ENCODE data around the gene GAB3. TPM values are rescaled to one million over a fixed set of nuclear protein-coding genes. Genes with fewer than 3 reads are reported as not detected.

Gene GAB3
- total RNA-seq, 4 donors from 2014 or later: 3.5 to 7.4 (median 5.0) TPM

- no peak for DNase-seq
Observed at GRCh38 chrX:154791939-154792338, 41.1 kb upstream of the GAB3 start.

GRCh38 chrX:154791467-154791866 lies 40.6 kb upstream of the GAB3 start:
- H3K27ac ChIP-seq: no peak overlapping the region
- H3K4me1 ChIP-seq: no peaks in the 10 kb centered on the region

More at GRCh38 chrX:154791939-154792338, 41.1 kb upstream of the GAB3 start:
- H3K27ac ChIP-seq: no peak overlapping the region
- no peaks in the 10 kb centered on the region for H3K36me3 ChIP-seq
- no peaks in the 10 kb centered on the region for H3K4me1 ChIP-seq
- TF ChIP-seq POLR2A (IDR thresholded peaks at IDR 0.05) (no peak), CTCF (IDR thresholded peaks at IDR 0.05) (no peak)
- no peak overlapping the region for H3K4me3 ChIP-seq
- H3K27me3 ChIP-seq: no peaks in the 10 kb centered on the region
- H3K9me3 ChIP-seq: no peaks in the 10 kb centered on the region

GRCh38 chrX:154785716-154786115 lies 34.8 kb upstream of the GAB3 start:
- no peak for TF ChIP-seq CTCF (IDR thresholded peaks at IDR 0.05)
- no peak for TF ChIP-seq POLR2A (IDR thresholded peaks at IDR 0.05)
- peaks cover 0 to 6% (median 0%) of the 10 kb centered on the region in 3 donors for H3K36me3 ChIP-seq
- H3K27me3 ChIP-seq: no peaks in the 10 kb centered on the region
- no peak for DNase-seq
- H3K4me1 ChIP-seq: no peaks in the 10 kb centered on the region
- H3K27ac ChIP-seq: no peak overlapping the region
- H3K4me3 ChIP-seq: no peak overlapping the region
- no peaks in the 10 kb centered on the region for H3K9me3 ChIP-seq

More at GRCh38 chrX:154791467-154791866, 40.6 kb upstream of the GAB3 start:
- no peaks in the 10 kb centered on the region for H3K36me3 ChIP-seq
- no peaks in the 10 kb centered on the region for H3K9me3 ChIP-seq
- H3K4me3 ChIP-seq: no peak overlapping the region
- no peak for DNase-seq
- TF ChIP-seq CTCF (IDR thresholded peaks at IDR 0.05): no peak
- TF ChIP-seq POLR2A (IDR thresholded peaks at IDR 0.05): no peak
- no peaks in the 10 kb centered on the region for H3K27me3 ChIP-seq

GRCh38 chrX:154784149-154784995 lies 33.5 kb upstream of the GAB3 start:
- Histone ChIP-seq H3K36me3 (peaks cover 0 to 6% (median 0%) of the 10 kb centered on the region in 3 donors), H3K4me1 (no peaks in the 10 kb centered on the region), H3K27me3 (no peaks in the 10 kb centered on the region), H3K27ac (no peak overlapping the region), H3K4me3 (no peak overlapping the region), H3K9me3 (no peaks in the 10 kb centered on the region)
- DNase-seq: no peak
- no peak for TF ChIP-seq POLR2A (IDR thresholded peaks at IDR 0.05)
- TF ChIP-seq CTCF (IDR thresholded peaks at IDR 0.05): no peak

- TF ChIP-seq CTCF (IDR thresholded peaks at IDR 0.05) (no peak), POLR2A (IDR thresholded peaks at IDR 0.05) (no peak)
- Histone ChIP-seq H3K4me3 (no peak overlapping the region), H3K4me1 (no peaks in the 10 kb centered on the region), H3K27ac (no peak overlapping the region), H3K36me3 (peaks cover 0 to 11% (median 0%) of the 10 kb centered on the region in 3 donors), H3K9me3 (no peaks in the 10 kb centered on the region), H3K27me3 (no peaks in the 10 kb centered on the region)
- DNase-seq: no peak
Observed at GRCh38 chrX:154780968-154781367, 30.1 kb upstream of the GAB3 start.
